HAP-1 (cell line): Measurements from ENCODE around the gene PDAP1.
"Not testable (repeated sequence)": the region's sequence is repeated elsewhere in the genome, so short reads cannot be mapped to it uniquely, and the experiment has no call there.

Experiments
- DNase-seq, 2 experiments: peaks; one replicate each; pipeline ENCODE4 v3.0.0-alpha.2; 2016 to 2020; ENCODE audit warnings: low spot score in 2 of 2
- H3K27me3 ChIP-seq: fragments of 250-450 bp; sonication (Bioruptor Pico); 2 replicates; pipeline ENCODE4 v1.5.1; 2020; ENCODE audit warnings: low read depth, mild to moderate bottlenecking, moderate library complexity
- H3K36me3 ChIP-seq: fragments of 250-450 bp; sonication (Bioruptor Pico); replicated peaks from 2 replicates; pipeline ENCODE4 v1.5.1; 2020; ENCODE audit warnings: mild to moderate bottlenecking
- H3K4me1 ChIP-seq: fragments of 250-450 bp; sonication (Bioruptor Pico); 2 replicates; pipeline ENCODE4 v1.5.1; 2020; ENCODE audit warnings: mild to moderate bottlenecking
- H3K4me3 ChIP-seq: fragments of 250-450 bp; sonication (Bioruptor Pico); 2 replicates; pipeline ENCODE4 v1.5.1; 2020; ENCODE audit warnings: mild to moderate bottlenecking, moderate library complexity
- H3K9me3 ChIP-seq: fragments of 250-450 bp; sonication (Bioruptor Pico); 2 replicates; pipeline ENCODE4 v1.5.1; 2020; ENCODE audit warnings: mild to moderate bottlenecking, moderate library complexity
- in situ Hi-C: fragments of 300-500 bp; cut with MboI; formaldehyde crosslinking; loops from 3 replicates; pipeline ENCODE4 v1.14.3; 2020; ENCODE audit warnings: low sequenced_read_pairs, inconsistent platforms, mixed read lengths

The PDAP1 gene

GRCh38 chr7:99396418-99397296, 11.7 kb downstream of the PDAP1 start:
- in situ Hi-C loops, result no loop called here
- DNase-seq, result no peak
- Histone ChIP-seq H3K4me1 (no peaks in the 10 kb centered on the region), H3K27me3 (no peaks in the 10 kb centered on the region), H3K4me3 (no peak overlapping the region), H3K9me3 (no peaks in the 10 kb centered on the region), H3K36me3 (peaks cover 90% of the 10 kb centered on the region)

- DNase-seq, result no peak
- no peaks in the 10 kb centered on the region for H3K4me1 ChIP-seq
- H3K4me3 ChIP-seq, result no peak overlapping the region
- in situ Hi-C loops, result no loop called here
- H3K9me3 ChIP-seq, result no peaks in the 10 kb centered on the region
- no peaks in the 10 kb centered on the region for H3K27me3 ChIP-seq
- H3K36me3 ChIP-seq, result peaks cover 88% of the 10 kb centered on the region
Observed at GRCh38 chr7:99395616-99396327, 12.6 kb downstream of the PDAP1 start.

GRCh38 chr7:99394188-99394502, 14.3 kb downstream of the PDAP1 start:
- no peak for DNase-seq
- no peaks in the 10 kb centered on the region for H3K4me1 ChIP-seq
- in situ Hi-C loops, result no loop called here
- H3K36me3 ChIP-seq, result peaks cover 82% of the 10 kb centered on the region
- no peaks in the 10 kb centered on the region for H3K9me3 ChIP-seq
- no peaks in the 10 kb centered on the region for H3K27me3 ChIP-seq
- no peak overlapping the region for H3K4me3 ChIP-seq

GRCh38 chr7:99393355-99394187, 14.8 kb downstream of the PDAP1 start:
- Histone ChIP-seq H3K36me3 (peaks cover 76% of the 10 kb centered on the region), H3K4me3 (no peak overlapping the region)
- in situ Hi-C loops, result no loop called here

GRCh38 chr7:99392659-99393354, 15.6 kb downstream of the PDAP1 start:
- Histone ChIP-seq H3K4me3 (no peak overlapping the region), H3K9me3 (no peaks in the 10 kb centered on the region), H3K36me3 (peaks cover 76% of the 10 kb centered on the region), H3K4me1 (no peaks in the 10 kb centered on the region), H3K27me3 (no peaks in the 10 kb centered on the region)
- DNase-seq, result no peak
- in situ Hi-C loops, result no loop called here

More at GRCh38 chr7:99393355-99394187, 14.8 kb downstream of the PDAP1 start:
- no peak for DNase-seq
- Histone ChIP-seq H3K4me1 (no peaks in the 10 kb centered on the region), H3K27me3 (no peaks in the 10 kb centered on the region), H3K9me3 (no peaks in the 10 kb centered on the region)

GRCh38 chr7:99392046-99392445, 16.4 kb downstream of the PDAP1 start:
- Histone ChIP-seq H3K36me3 (peaks cover 68% of the 10 kb centered on the region), H3K4me1 (no peaks in the 10 kb centered on the region), H3K4me3 (no peak overlapping the region), H3K27me3 (no peaks in the 10 kb centered on the region), H3K9me3 (no peaks in the 10 kb centered on the region)
- in situ Hi-C loops, result no loop called here
- DNase-seq, result no peak

GRCh38 chr7:99390941-99391602, 17.3 kb downstream of the PDAP1 start:
- Histone ChIP-seq H3K27me3 (no peaks in the 10 kb centered on the region), H3K36me3 (peaks cover 67% of the 10 kb centered on the region), H3K9me3 (no peaks in the 10 kb centered on the region), H3K4me3 (no peak overlapping the region), H3K4me1 (no peaks in the 10 kb centered on the region)
- in situ Hi-C loops, result no loop called here
- no peak for DNase-seq

- in situ Hi-C loops, result no loop called here
- no peak overlapping the region for H3K4me3 ChIP-seq
- no peaks in the 10 kb centered on the region for H3K9me3 ChIP-seq
- no peaks in the 10 kb centered on the region for H3K4me1 ChIP-seq
- DNase-seq, result no peak
- no peaks in the 10 kb centered on the region for H3K27me3 ChIP-seq
- H3K36me3 ChIP-seq, result peaks cover 54% of the 10 kb centered on the region
Observed at GRCh38 chr7:99389772-99390171, 18.6 kb downstream of the PDAP1 start.

- Histone ChIP-seq H3K27me3 (no peaks in the 10 kb centered on the region), H3K36me3 (peaks cover 41% of the 10 kb centered on the region), H3K9me3 (no peaks in the 10 kb centered on the region), H3K4me3 (no peak overlapping the region), H3K4me1 (no peaks in the 10 kb centered on the region)
- in situ Hi-C loops, result no loop called here
- no peak for DNase-seq
Observed at GRCh38 chr7:99387912-99388311, 20.5 kb downstream of the PDAP1 start.

GRCh38 chr7:99387239-99387635, 21.2 kb downstream of the PDAP1 start:
- peaks cover 35% of the 10 kb centered on the region for H3K36me3 ChIP-seq
- H3K4me3 ChIP-seq, H3K4me1 ChIP-seq, H3K27me3 ChIP-seq, in situ Hi-C loops, DNase-seq, H3K9me3 ChIP-seq: not testable (repeated sequence)

- peak; percentile 28 to 56 for DNase-seq
- in situ Hi-C loops, result no loop called here
- Histone ChIP-seq H3K4me1 (no peaks in the 10 kb centered on the region), H3K36me3 (peaks cover 31% of the 10 kb centered on the region), H3K9me3 (no peaks in the 10 kb centered on the region), H3K27me3 (no peaks in the 10 kb centered on the region), H3K4me3 (no peak overlapping the region)
Observed at GRCh38 chr7:99386584-99387238, 21.7 kb downstream of the PDAP1 start.

GRCh38 chr7:99385564-99385963, 22.8 kb downstream of the PDAP1 start:
- no peak for DNase-seq
- H3K9me3 ChIP-seq, result no peaks in the 10 kb centered on the region
- in situ Hi-C loops, result no loop called here
- H3K4me3 ChIP-seq, result no peak overlapping the region
- no peaks in the 10 kb centered on the region for H3K27me3 ChIP-seq
- no peaks in the 10 kb centered on the region for H3K4me1 ChIP-seq
- H3K36me3 ChIP-seq, result peaks cover 24% of the 10 kb centered on the region
